Smooth muscle cell (in vitro differentiated cells): ENCODE measurements around the gene NGB. TPM values are rescaled to one million over a fixed set of nuclear protein-coding genes. Genes with fewer than 3 reads are reported as not detected.

Experiments used
- DNase-seq: peaks from one replicate; lab custom pipeline; 2025; ENCODE audit not compliant: unreplicated experiment; lab: John Stamatoyannopoulos, UW
- H2AFZ ChIP-seq: fragments of 200-600 bp; sonication (generic); 2 replicates; pipeline ENCODE4 v1.6.0; 2016; ENCODE audit warnings: antibody characterized with exemption, low read depth, mild to moderate bottlenecking
- H3F3A ChIP-seq: fragments of 200-600 bp; sonication (generic); 2 replicates; pipeline ENCODE4 v1.6.0; 2017; ENCODE audit warnings: antibody characterized with exemption, low read depth
- H3K27ac ChIP-seq: fragments of 200-600 bp; sonication (generic); 2 replicates; pipeline ENCODE4 v1.5.1; 2016; ENCODE audit warnings: low read depth, mild to moderate bottlenecking
- H3K27me3 ChIP-seq: fragments of 200-600 bp; sonication (generic); 2 replicates; pipeline ENCODE4 v1.6.1; 2016; ENCODE audit warnings: low read depth, mild to moderate bottlenecking
- H3K36me3 ChIP-seq: fragments of 200-600 bp; sonication (generic); 2 replicates; pipeline ENCODE4 v1.5.1; 2016; ENCODE audit warnings: low read depth
- H3K4me1 ChIP-seq: fragments of 200-600 bp; sonication (generic); 2 replicates; pipeline ENCODE4 v1.5.1; 2016; ENCODE audit warnings: low read depth
- H3K4me2 ChIP-seq: fragments of 200-600 bp; sonication (generic); 2 replicates; pipeline ENCODE4 v1.6.0; 2016; ENCODE audit warnings: mild to moderate bottlenecking
- H3K4me3 ChIP-seq: fragments of 200-600 bp; sonication (generic); 2 replicates; pipeline ENCODE4 v1.5.1; 2016; ENCODE audit warnings: mild to moderate bottlenecking
- H3K79me2 ChIP-seq: fragments of 200-600 bp; sonication (generic); 2 replicates; pipeline ENCODE4 v1.6.0; 2016; ENCODE audit warnings: low read depth, mild to moderate bottlenecking
- H3K9ac ChIP-seq: fragments of 200-600 bp; sonication (generic); 2 replicates; pipeline ENCODE4 v1.6.0; 2016; ENCODE audit warnings: low read depth
- H3K9me3 ChIP-seq: fragments of 200-600 bp; sonication (generic); replicated peaks from 2 replicates; pipeline ENCODE4 v1.5.1; 2016; ENCODE audit warnings: low read depth
- H4K20me1 ChIP-seq: fragments of 200-600 bp; sonication (generic); 2 replicates; pipeline ENCODE4 v1.6.0; 2016; ENCODE audit warnings: low read depth
- CTCF ChIP-seq: fragments of 200-600 bp; sonication (generic); IDR thresholded peaks from 2 replicates; pipeline ENCODE4 v1.5.1; 2017; ENCODE audit warnings: borderline replicate concordance, mild to moderate bottlenecking, antibody characterized with exemption; ENCODE audit not compliant: insufficient read depth, poor library complexity, severe bottlenecking
- WGBS: methylation state at CpG from one replicate; pipeline ENCODE4 v1.1.7; 2016; ENCODE audit warnings: low lambda C conversion rate; 5-methylcytosine and 5-hydroxymethylcytosine counted together
- polyA plus RNA-seq: library from polyadenylated mRNA; unstranded; fragments of >200 nt; fragmentation: Nextera tagmentation; extraction: Ambion mirVana; gene quantifications from 2 replicates; pipeline ENCODE4 v1.2.1, GENCODE V29; 2016
- total RNA-seq: library from RNA; depleted of rRNA; stranded (reverse); fragments of >200 nt; gene quantifications from 2 replicates; pipeline ENCODE4 v1.2.3, GENCODE V29; 2014

The NGB gene
- total and polyA plus RNA-seq, 2 experiments from 2014 or later: not detected

- Histone ChIP-seq H3K36me3 (no peaks in the 10 kb centered on the region), H3K9me3 (no peaks in the 10 kb centered on the region), H3K79me2 (no peaks in the 10 kb centered on the region), H3F3A (no peaks in the 10 kb centered on the region), H3K4me2 (no peak overlapping the region), H3K4me1 (no peaks in the 10 kb centered on the region), H3K27me3 (no peaks in the 10 kb centered on the region), H3K27ac (no peak overlapping the region), H2AFZ (no peak overlapping the region), H4K20me1 (no peaks in the 10 kb centered on the region), H3K4me3 (no peak overlapping the region), H3K9ac (no peak overlapping the region)
- no peak for TF ChIP-seq CTCF
- 95% methylated on average over 3 of the region's 3 CpGs for WGBS
- no peak for DNase-seq
These were observed 39.3 kb downstream of the NGB start for GRCh38 chr14:77231721-77232120.

- Histone ChIP-seq H3K4me3 (no peak overlapping the region), H3K4me2 (no peak overlapping the region), H3K36me3 (no peaks in the 10 kb centered on the region), H2AFZ (no peak overlapping the region), H3K79me2 (no peaks in the 10 kb centered on the region), H3K9ac (no peak overlapping the region), H4K20me1 (no peaks in the 10 kb centered on the region), H3K27ac (no peak overlapping the region), H3K4me1 (no peaks in the 10 kb centered on the region), H3K9me3 (no peaks in the 10 kb centered on the region), H3F3A (no peaks in the 10 kb centered on the region), H3K27me3 (no peaks in the 10 kb centered on the region)
- WGBS: 92% methylated on average over 2 of the region's 2 CpGs
- TF ChIP-seq CTCF: no peak
- DNase-seq: no peak
These were observed 40.1 kb downstream of the NGB start for GRCh38 chr14:77230914-77231313.

- Histone ChIP-seq H3K36me3 (no peaks in the 10 kb centered on the region), H3K4me2 (no peak overlapping the region), H3K9me3 (no peaks in the 10 kb centered on the region), H3F3A (no peaks in the 10 kb centered on the region), H3K27ac (no peak overlapping the region), H3K27me3 (no peaks in the 10 kb centered on the region), H3K79me2 (no peaks in the 10 kb centered on the region), H3K4me1 (no peaks in the 10 kb centered on the region), H3K9ac (no peak overlapping the region), H4K20me1 (no peaks in the 10 kb centered on the region), H2AFZ (no peak overlapping the region), H3K4me3 (no peak overlapping the region)
- 63% methylated on average over 6 of the region's 6 CpGs for WGBS
- TF ChIP-seq CTCF: no peak
- no peak for DNase-seq
These were observed 43.0 kb downstream of the NGB start for GRCh38 chr14:77228056-77228455.

- no peak overlapping the region for H3K4me2 ChIP-seq
- H3K4me1 ChIP-seq: no peaks in the 10 kb centered on the region
- no peak overlapping the region for H3K27ac ChIP-seq
- WGBS: 95% methylated on average over 14 of the region's 14 CpGs
- no peak for TF ChIP-seq CTCF
- H3K9ac ChIP-seq: no peak overlapping the region
- no peak overlapping the region for H2AFZ ChIP-seq
- H3K36me3 ChIP-seq: no peaks in the 10 kb centered on the region
- no peaks in the 10 kb centered on the region for H3K79me2 ChIP-seq
- no peaks in the 10 kb centered on the region for H3K27me3 ChIP-seq
- no peak overlapping the region for H3K4me3 ChIP-seq
- H3F3A ChIP-seq: no peaks in the 10 kb centered on the region
- no peak for DNase-seq
- H3K9me3 ChIP-seq: no peaks in the 10 kb centered on the region
- H4K20me1 ChIP-seq: no peaks in the 10 kb centered on the region
These were observed 45.0 kb downstream of the NGB start for GRCh38 chr14:77225892-77226557.
